Measurements from ENCODE around the gene KIAA0825. TPM values are rescaled to one million over a fixed set of nuclear protein-coding genes. Genes with fewer than 3 reads are reported as not detected.

Gene KIAA0825
- total RNA-seq, 1 donor from 2014 or later = 5.0 TPM

DNA sequence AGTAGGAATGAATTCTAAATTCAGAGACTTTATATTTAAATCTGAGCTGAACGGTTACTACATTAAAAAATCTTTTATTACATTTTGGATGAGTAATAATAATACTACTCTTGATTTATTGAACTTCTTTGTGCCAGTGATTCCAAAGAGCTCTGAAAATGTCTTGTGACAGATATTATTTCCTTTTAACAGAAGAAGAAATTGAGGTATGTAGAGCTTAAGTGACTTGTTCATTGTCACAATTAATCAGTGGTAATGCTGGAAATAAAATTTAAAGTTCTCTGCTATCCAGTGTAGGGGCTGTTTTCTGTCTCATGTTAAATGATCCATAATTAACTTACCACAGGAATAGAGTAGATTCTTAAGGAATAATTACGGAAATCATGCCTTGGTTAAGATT is 335.3 kb downstream of the KIAA0825 start:
- Mint-ChIP-seq H3K4me1 (ENCODE audit: unreplicated experiment) (no peaks in the 10 kb centered on the region), H3K27me3 (ENCODE audit: unreplicated experiment) (no peaks in the 10 kb centered on the region), H3K9me3 (ENCODE audit: unreplicated experiment) (no peaks in the 10 kb centered on the region), H3K4me3 (ENCODE audit: unreplicated experiment) (no peak overlapping the region), H3K36me3 (ENCODE audit: unreplicated experiment) (no peaks in the 10 kb centered on the region), H3K27ac (ENCODE audit: unreplicated experiment) (no peak overlapping the region)
- DNase-seq (ENCODE audit: extremely low spot score, unreplicated experiment) = no peak
- TF ChIP-seq, protein P1, sequence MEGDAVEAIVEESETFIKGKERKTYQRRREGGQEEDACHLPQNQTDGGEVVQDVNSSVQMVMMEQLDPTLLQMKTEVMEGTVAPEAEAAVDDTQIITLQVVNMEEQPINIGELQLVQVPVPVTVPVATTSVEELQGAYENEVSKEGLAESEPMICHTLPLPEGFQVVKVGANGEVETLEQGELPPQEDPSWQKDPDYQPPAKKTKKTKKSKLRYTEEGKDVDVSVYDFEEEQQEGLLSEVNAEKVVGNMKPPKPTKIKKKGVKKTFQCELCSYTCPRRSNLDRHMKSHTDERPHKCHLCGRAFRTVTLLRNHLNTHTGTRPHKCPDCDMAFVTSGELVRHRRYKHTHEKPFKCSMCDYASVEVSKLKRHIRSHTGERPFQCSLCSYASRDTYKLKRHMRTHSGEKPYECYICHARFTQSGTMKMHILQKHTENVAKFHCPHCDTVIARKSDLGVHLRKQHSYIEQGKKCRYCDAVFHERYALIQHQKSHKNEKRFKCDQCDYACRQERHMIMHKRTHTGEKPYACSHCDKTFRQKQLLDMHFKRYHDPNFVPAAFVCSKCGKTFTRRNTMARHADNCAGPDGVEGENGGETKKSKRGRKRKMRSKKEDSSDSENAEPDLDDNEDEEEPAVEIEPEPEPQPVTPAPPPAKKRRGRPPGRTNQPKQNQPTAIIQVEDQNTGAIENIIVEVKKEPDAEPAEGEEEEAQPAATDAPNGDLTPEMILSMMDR (IDR thresholded peaks at IDR 0.05) = no peak

DNA sequence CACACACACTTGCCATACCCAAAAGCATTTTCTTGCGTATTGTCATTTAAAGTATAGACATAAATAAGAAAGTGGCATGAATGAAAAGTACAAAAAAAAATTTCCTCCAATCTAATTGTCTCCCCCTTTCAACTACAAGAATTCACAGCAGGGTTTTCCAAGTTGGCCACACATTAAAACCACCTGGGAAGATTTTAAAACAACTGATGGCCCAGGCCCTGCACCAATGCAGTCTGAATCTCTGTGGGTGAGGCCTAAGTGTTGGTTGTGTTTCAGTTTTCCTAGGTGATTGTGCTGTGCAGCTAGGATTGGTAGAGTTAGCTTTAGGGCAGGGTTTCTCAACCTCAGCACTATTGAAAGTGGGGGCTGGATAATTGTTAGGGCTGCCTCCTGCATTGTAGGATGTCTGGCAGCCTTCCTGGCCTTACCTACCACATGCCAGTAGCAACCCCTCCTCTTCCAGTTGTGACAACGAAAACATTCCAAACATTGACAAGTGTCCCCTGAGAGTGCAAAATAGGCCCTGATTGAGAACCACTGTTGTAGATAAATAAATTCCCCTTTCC is 337.1 kb downstream of the KIAA0825 start:
- H3K27ac Mint-ChIP-seq (ENCODE audit: unreplicated experiment) = no peak overlapping the region
- no peak for DNase-seq (ENCODE audit: extremely low spot score, unreplicated experiment)
- no peaks in the 10 kb centered on the region for H3K27me3 Mint-ChIP-seq (ENCODE audit: unreplicated experiment)
- H3K36me3 Mint-ChIP-seq (ENCODE audit: unreplicated experiment) = no peaks in the 10 kb centered on the region
- no peaks in the 10 kb centered on the region for H3K4me1 Mint-ChIP-seq (ENCODE audit: unreplicated experiment)
- TF ChIP-seq, protein P1 (IDR thresholded peaks at IDR 0.05) = no peak
- H3K9me3 Mint-ChIP-seq (ENCODE audit: unreplicated experiment) = no peaks in the 10 kb centered on the region
- no peak overlapping the region for H3K4me3 Mint-ChIP-seq (ENCODE audit: unreplicated experiment)

DNA sequence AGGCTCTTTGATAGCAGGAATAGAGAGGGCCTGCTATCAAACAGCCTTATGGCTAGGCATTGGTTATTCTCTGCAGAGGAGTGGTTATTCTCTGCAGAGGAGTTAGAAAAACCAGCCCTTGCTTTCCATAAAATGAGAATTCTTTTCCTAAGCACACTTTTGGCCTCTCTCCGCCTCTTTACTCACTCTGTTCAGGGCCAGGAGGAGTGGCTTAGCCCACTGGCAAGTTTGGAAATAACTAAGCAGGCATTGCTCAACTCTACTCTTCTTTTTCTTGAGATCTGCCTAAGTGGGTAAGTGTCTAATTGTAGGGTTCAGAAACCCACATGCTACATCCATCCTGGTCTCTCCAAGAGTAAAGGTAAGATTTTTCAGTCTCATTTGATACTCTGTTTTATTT is 341.7 kb downstream of the KIAA0825 start:
- no peak for DNase-seq (ENCODE audit: extremely low spot score, unreplicated experiment)
- Mint-ChIP-seq H3K9me3 (ENCODE audit: unreplicated experiment) (no peaks in the 10 kb centered on the region), H3K36me3 (ENCODE audit: unreplicated experiment) (no peaks in the 10 kb centered on the region), H3K27ac (ENCODE audit: unreplicated experiment) (no peak overlapping the region), H3K4me1 (ENCODE audit: unreplicated experiment) (no peaks in the 10 kb centered on the region), H3K27me3 (ENCODE audit: unreplicated experiment) (no peaks in the 10 kb centered on the region), H3K4me3 (ENCODE audit: unreplicated experiment) (no peak overlapping the region)
- TF ChIP-seq, protein P1 (IDR thresholded peaks at IDR 0.05) = no peak

DNA sequence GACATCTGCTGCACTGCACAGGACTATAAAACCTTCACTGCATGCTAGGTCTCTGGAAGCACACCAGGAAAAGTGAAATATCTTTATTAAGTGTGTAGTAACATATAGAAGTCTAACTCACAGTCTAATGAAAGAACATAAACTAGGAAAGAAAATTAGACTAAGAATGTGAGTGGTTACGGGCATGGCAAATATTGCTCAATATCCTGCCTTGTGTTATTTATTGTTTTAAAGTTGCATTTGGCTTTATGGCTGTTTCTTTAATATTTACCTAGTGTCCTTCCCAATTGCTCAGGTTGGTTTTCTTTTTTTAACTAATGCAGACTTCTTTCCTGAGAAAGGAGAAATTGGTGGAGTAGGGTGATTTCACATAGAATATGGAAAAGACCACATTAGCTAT is 342.4 kb downstream of the KIAA0825 start:
- Mint-ChIP-seq H3K9me3 (ENCODE audit: unreplicated experiment) (peaks cover 2% of the 10 kb centered on the region), H3K27me3 (ENCODE audit: unreplicated experiment) (no peaks in the 10 kb centered on the region), H3K36me3 (ENCODE audit: unreplicated experiment) (no peaks in the 10 kb centered on the region), H3K4me3 (ENCODE audit: unreplicated experiment) (no peak overlapping the region), H3K27ac (ENCODE audit: unreplicated experiment) (no peak overlapping the region), H3K4me1 (ENCODE audit: unreplicated experiment) (no peaks in the 10 kb centered on the region)
- no peak for DNase-seq (ENCODE audit: extremely low spot score, unreplicated experiment)
- TF ChIP-seq, protein P1 (IDR thresholded peaks at IDR 0.05) = no peak

DNA sequence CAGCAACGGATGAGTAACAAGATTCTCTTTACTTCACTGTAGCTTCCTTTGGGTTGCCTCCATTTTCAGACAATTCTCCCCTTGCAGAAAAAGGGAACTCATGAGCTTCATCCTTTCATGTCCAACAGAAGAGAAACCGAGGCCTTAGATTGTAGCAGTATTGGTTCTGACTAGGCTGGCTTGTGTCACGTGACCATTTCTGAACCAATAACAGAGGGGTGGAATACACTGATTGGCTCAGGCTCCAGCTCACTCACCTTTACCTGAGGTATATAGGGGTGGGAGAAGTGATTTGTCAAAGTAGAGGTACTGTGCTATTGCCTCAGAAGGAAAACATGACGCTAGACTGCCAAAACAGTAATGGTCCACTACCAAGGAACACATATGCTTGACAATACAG is 343.7 kb downstream of the KIAA0825 start:
- H3K36me3 Mint-ChIP-seq (ENCODE audit: unreplicated experiment) = peaks cover 2% of the 10 kb centered on the region
- TF ChIP-seq, protein P1 (IDR thresholded peaks at IDR 0.05) = no peak
- H3K4me1 Mint-ChIP-seq (ENCODE audit: unreplicated experiment) = no peaks in the 10 kb centered on the region
- H3K27me3 Mint-ChIP-seq (ENCODE audit: unreplicated experiment) = no peaks in the 10 kb centered on the region
- DNase-seq (ENCODE audit: extremely low spot score, unreplicated experiment) = no peak
- no peak overlapping the region for H3K27ac Mint-ChIP-seq (ENCODE audit: unreplicated experiment)
- H3K9me3 Mint-ChIP-seq (ENCODE audit: unreplicated experiment) = peaks cover 12% of the 10 kb centered on the region
- no peak overlapping the region for H3K4me3 Mint-ChIP-seq (ENCODE audit: unreplicated experiment)

Measured in osteocyte (in vitro differentiated cells).